Neural cell (in vitro differentiated cells): ENCODE measurements around the gene ASB6.

ENCODE experiments used
- CTCF ChIP-seq: fragments of 450-650 bp; IDR thresholded peaks from 2 replicates; pipeline ENCODE4 v1.5.1; 2014; ENCODE audit warnings: antibody characterized with exemption, mild to moderate bottlenecking, moderate library complexity; ENCODE audit not compliant: poor library complexity, severe bottlenecking
- POLR2AphosphoS5 ChIP-seq: IDR thresholded peaks from 2 replicates; pipeline ENCODE4 v1.6.1; 2012
- SMC3 ChIP-seq: fragments of 450-650 bp; conservative IDR thresholded peaks from 2 replicates; pipeline ENCODE4 v1.6.1; 2014; ENCODE audit warnings: antibody characterized with exemption, mild to moderate bottlenecking, moderate library complexity; ENCODE audit not compliant: poor library complexity
- TAF1 ChIP-seq: IDR thresholded peaks from 2 replicates; pipeline ENCODE4 v1.6.1; 2012; ENCODE audit warnings: low read depth

DNA sequence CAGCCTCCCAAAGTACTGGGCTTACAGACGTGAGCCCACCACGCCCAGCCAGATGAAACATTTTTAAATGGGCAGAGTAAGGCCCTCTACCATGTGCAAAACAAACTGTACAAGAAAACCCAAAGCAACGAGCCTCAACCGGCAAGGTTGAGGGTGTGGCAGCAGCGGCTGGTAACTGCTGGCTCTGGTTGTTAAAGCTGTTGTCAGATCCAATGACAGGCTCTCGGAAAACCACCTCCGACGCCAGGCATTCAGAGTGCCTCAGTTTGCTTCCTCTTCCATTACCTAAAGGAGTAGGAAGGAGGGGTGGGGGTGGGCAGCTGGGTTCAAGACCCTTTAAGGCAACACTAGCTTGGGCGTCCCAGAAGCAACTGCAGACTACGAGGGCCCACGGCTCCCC, 2.4 kb upstream of the ASB6 start:
- TF ChIP-seq SMC3: no peak
- no peak for TF ChIP-seq POLR2AphosphoS5
- no peak for TF ChIP-seq CTCF
- TF ChIP-seq TAF1: no peak
